NCI-H1092 treated with DMSO at 0.1 percent for 48 hours (cell line): ENCODE measurements around the gene GLUD1.
"Not testable (repeated sequence)": the region's sequence is repeated elsewhere in the genome, so short reads cannot be mapped to it uniquely, and the experiment has no call there.

Source experiments
- DNase-seq: peaks from one replicate; lab custom pipeline; 2025; lab: John Stamatoyannopoulos, UW

The GLUD1 gene

DNA sequence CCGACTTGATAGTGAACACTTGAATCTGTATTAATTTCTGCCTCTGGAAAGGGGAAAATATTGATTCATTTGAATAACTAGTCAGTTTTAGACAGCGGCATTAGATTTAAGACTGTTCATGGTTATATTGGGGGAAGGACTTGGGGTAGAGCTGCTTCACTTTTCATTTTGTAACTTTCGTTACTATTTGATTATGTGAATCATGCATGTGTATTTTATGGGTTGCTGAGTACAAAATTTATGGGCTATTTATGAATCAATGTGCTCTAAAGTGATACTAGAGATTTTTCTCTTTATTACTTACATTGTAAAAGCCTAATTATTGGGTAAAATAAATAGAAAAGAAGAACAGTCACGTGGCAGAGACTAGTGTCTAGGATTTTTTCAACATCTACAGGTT, 4.9 kb downstream of the GLUD1 start:
- DNase-seq: no peak

DNA sequence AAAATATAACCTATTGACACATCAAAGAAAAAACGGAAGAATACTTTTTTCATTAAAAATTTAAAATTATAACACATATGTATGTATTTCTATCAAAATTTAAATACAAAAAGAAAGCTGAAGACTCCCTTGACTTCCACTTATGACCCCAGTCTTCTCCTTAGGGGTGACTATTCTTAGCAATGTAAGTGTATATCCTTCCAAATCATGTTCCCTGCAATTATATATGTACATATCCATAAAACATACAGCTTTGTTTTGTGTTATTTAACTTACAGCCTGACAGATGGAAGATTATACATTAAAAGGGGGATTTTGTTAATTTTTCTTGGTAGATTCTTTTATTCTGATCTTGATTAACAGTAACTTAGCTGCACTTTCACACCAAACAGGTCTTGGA, 9.1 kb downstream of the GLUD1 start:
- no peak for DNase-seq

DNA sequence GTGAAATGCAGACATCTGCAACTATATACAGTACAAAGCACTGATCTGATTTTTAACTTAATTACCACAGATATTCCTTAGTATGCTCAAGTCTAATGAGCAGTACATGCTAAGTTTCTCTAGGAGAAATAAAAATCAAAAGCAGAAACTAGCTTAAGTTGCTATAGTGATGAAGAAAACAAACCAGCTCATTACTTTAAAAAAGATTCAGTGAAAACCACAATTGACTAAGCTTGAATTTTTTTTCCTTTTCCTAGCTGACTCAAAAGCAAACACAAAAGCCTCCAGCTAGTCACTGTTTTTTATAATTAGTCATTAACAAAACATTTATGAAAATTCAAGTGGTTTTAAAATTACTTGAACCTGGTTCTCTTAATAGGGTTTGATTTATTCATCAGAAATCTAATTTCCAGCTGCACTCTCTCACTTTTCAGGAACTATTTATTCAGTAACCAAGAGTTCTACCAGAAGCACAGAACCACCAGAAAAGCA, 10.3 kb downstream of the GLUD1 start:
- not testable (repeated sequence) for DNase-seq

DNA sequence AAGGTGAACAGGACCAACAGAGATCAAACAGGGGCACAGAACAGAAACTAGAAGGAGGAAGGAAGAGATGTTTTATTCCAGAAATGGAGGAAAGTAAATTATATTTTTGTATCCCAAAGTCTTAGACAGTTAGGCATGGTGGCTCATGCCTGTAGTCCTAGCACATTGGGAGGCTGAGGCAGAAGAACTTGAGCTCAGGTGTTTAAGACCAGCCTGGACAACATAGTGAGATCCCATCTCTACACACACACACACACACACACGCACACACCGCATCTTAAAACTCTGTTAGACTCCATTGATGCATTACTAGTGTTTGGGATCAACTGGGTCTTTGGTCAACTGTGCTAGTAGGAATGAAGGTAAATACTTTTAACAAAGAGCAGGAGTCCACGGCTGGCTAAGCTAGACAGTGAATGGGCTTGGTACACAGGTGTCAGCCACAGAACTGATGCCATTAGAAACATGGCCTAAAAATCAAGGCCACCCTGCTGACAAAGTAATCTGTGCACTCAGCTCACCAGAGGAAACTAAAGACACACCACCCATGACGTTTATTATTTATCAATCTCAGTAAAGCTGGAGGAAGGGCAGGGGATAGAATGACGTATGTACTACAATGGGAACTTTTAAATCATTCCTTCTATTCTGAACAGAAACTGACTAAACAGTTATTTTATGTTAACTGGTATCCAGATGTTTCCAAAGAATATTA, 10.9 kb downstream of the GLUD1 start:
- DNase-seq: not testable (repeated sequence)

DNA sequence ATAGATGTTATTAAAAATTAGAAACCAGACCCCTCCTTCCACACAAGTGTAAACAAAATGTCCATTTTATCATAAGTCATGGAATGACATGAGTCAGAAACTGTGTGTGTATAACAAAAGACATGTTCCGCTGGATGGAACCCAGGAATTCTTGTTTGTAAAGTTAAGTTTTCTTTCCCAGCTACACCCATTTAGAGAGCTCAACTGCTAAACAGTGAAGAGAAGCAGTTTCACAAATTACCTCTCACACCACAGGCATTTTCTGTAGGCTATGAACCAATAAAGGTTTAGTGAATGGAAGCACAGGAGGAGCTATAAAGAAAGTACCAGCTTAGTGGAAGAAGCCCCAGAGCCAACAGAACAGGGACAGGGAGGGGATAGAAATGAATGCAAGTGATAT, 12.4 kb downstream of the GLUD1 start:
- DNase-seq: not testable (repeated sequence)

DNA sequence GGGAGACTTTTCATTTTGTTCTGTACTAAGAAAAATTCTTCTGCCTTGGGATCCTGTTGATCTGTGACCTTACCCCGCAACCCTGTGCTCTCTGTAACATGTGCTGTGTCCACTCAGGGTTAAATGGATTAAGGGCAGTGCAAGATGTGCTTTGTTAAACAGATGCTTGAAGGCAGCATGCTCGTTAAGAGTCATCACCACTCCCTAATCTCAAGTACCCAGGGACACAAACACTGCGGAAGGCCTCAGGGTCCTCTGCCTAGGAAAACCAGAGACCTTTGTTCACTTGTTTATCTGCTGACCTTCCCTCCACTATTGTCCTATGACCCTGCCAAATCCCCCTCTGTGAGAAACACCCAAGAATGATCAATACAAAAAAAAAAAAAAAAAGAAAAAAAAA, 13.1 kb downstream of the GLUD1 start:
- not testable (repeated sequence) for DNase-seq

DNA sequence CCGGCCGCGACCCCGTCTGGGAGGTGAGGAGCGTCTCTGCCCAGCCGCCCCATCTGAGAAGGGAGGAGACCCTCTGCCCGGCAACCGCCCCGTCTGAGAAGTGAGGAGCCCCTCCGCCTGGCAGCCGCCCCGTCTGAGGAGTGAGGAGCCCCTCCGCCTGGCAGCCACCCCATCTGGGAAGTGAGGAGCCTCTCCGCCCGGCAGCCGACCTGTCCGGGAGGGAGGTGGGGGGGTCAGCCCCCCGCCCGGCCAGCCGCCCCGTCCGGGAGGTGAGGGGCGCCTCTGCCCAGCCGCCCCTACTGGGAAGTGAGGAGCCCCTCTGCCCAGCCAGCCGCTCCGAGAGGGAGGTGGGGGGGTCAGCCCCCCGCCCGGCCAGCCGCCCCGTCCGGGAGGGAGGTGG, 14.0 kb downstream of the GLUD1 start:
- DNase-seq: not testable (repeated sequence)

DNA sequence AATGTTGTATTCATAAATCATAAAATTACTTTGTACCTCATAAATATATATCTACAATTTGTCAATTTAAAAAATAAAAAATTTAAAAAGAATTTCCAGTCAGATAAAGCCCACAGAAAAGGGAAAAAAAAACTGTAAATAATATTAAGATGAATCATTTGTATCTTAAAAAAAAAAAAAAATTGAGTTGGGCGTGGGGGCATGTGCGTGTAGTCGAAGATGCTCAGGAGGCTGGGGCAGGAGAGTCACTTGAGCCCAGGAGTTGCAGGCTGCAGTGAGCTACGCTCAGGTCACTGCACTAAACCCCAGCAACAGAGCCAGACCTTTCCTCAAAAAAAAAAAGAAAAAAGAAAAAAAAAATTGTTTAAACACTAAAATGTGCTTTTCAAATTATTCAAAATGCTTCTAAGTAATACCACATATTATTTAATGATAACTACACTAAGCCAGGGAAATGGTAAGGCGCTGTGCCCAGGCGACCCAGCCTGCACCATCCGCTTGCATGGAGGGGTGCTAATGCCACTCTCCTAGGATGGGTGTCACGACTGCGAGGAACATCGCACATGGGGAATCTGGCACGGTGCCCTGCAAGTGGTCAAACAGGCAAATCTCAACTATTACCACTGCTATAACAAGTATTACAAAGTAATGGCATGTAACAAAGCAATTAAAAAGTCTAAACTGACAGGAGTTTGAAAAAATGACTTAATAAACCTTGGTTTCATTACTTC, 15.4 kb downstream of the GLUD1 start:
- DNase-seq: no peak

DNA sequence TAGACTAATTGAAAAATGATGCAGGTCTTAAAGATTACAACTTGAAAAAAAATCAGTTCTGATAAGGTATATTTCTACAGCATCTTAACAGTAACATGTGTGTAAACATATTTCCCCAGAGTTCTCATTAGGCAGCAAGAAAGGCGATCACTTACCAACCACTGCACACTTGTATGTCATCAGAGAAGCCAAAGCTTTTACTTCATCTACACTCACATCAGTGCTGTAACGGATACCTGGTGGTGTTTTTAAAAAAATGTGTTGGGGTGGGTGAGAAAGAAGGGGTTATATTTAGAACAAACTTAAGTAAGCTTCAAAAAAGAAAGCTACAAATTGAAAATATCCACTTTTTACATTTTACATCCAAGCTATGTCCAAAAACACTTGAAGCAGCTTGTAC, 18.2 kb downstream of the GLUD1 start:
- not testable (repeated sequence) for DNase-seq

DNA sequence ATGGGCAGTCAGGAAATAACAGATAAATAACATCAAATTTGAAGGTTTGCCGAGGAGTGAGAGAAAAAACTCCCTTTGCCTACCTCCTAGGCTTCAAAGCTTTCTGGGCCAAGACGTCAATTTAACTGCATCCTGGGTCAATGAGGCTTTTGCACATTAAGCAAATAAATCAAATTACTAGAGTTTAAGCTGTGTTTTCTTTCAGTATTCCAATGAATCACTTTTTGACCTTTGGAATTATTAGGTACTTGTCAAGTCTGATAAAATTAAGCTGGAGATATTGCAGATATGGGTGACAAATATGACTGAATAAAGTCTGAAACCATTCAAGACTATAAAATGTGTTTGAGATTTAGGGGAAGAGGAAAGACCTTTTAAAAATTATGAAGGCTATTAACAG, 22.2 kb downstream of the GLUD1 start:
- DNase-seq: no peak

DNA sequence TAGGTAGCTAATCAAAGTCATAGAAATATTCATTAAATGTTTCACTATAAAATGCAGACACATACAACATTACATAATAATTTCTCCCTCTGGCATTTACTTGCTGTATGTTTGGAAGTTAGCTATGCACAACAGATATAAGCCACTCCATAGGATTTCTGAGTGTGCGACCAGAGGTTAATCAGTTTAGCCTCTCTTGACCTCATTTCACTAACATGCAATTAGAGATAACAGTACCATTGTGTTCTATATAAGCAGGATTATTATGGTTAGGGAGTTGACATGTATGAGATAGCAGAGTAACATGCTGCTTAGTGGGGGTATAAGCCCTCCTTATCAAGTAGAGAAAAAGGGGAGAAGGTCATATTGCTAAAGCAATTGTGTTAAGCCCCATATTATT, 26.4 kb downstream of the GLUD1 start:
- DNase-seq: no peak

DNA sequence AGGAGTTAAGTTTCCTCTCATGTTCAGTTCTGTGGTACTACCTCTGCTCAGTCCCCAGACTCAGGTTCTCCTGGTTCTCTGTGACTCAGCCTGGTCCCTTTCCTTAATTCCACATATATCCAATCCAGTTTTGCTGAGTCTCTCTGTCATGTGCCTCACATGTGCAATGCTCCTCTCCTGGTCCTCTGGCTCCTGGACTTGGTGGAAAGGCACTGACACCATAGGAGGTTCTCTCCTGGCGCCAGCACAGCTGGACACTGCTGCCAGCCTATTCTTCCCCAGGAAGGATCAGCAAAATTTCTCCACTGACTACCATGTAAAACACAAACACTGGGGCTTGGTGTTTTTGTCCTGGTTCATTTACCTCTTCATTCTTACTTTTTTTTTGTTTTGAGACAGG, 27.8 kb downstream of the GLUD1 start:
- DNase-seq: no peak

DNA sequence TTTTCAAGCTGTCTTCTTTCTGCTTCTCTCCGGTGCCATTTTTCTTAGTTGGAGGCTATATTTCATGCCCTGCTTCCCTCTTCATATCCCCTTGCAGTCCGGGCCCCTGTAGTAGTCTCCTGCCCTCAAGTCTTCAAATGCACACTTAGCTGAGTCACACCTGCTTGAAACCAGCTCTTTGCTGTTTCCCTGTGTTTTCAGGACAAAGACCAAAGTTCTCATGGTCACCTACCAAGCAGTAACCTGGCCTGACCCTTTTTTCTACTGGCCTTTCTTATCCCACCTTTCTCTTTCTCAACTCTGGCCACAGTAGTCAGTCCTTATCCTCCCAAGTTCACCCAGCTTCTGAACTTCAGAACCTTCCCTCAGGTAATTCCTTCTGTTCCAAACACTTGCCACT, 28.5 kb downstream of the GLUD1 start:
- DNase-seq: no peak

DNA sequence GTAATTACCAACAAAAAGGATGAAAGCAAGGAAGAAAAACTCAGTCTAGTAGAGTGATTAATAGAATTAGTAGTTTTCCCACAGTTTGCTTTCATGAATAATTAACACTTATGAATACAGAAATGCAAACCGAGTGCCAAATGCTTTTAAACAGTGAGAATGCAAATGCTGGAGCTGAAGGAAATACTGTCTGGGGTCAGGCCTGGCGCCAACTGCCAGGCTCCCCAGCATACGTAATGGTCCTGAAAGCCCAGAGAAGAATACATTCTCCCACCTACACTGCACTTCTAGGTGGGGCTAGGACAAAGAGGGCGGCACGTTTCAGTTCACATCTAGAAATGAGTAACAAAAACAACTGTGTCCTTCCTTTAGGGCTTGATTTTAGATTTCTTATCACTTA, 30.0 kb downstream of the GLUD1 start:
- no peak for DNase-seq

DNA sequence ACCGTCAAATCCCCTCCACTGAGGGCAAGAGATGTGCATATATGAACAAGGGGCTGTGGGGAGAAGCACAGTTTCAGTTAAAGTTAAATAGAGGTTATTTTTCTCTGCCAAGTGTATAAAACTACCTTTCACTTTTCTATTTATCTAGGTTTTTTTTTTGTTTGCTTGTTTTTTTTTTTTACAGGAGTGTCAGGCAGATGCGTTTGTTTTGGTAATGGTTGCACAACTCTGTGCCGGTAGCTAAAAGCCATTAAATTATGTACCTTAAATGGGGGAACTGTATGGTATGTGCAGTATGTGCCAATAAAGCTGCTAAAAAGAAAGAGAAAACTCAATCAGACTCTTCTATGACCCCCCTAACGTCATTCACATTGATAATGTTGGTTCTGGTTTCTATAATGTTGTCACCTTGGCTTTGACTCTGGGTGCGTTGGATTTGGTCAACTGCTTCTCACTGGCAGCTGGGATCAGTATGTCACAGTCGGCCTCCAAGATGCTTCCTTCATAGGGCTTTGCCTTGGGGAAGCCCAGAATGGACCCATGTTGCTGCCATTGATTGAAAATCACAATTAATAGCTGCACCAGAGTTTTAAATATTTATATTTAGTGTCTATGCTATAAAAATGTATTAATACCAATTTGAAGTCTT, 34.2 kb downstream of the GLUD1 start:
- DNase-seq: no peak

DNA sequence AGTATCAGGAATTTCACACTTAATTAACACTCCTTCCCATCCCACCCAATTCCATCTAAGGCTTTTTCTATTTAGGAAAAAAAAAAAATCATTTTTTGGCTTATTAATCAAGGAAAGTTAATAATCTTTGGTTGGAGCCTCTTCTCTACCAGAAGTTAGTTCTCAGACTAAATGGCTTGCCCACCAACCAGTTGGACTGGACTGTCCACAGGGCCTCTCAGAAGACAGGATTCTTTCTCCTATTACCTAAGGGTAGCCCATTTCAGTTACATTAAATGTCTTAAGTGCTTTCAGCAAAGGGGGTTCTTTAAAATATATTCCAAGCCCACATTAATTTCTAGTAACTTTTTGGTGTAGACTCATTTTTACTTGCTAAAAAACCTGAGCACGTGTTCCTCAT, 35.2 kb downstream of the GLUD1 start:
- no peak for DNase-seq

DNA sequence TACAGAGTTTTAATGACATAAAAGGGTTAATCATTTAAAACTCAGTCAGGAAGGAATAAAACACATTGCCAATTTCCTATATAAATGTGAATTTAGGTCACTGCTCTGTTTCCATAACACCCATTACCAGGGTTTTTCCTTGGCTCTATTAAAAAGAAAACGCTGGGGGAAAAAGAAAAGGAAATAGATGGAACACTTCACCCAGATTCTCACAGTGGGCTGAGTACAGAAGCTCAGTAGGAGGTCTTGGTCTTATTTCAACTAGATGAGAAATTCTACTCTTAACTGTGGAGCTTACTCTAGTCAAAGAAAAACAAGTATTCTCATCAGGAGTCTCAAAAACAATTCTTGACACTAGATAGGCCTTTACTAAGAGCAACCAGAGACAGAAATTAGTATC, 36.5 kb downstream of the GLUD1 start:
- DNase-seq: no peak

DNA sequence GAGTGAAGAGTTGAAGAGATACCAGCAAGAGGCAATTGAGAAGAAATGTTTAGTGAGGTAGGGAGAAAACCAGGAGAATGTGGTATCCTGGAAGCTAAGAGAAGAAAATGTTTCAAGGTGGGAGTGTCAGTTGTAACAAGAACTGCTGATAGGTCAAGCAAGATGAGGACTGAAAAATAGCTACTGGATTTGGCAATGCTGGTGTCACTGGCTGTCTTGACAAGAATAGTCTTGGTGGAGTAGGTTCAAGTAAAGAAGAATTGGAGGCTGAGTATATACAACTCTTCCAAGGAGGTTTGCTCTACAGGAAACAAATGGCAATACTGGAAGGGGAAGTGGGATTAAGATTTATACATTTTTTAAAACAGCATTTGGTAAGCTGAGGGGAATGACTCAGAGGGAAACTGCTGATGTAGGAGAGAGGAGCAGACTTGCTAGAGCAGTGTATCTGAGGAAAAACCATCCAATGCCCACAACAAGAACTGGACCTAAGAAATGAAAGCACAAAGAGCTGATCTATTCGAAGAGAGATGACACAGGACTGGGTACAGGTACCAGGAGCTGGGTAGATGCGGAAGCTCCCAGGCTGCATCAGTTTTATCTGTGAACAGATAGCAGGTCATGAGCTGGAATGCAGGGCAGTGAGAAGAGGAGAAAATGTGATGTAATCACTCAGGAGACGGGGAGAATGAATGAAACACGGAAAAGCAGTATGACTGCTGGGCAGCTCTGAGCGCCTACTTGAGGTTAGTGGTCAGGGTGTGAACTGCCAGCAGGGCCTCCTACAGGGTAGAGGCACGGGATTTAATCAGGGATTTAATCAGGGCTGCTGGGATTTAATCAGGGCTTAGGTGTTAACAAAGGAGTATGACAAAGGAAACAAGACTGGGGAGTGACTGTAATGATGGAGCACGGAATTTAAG, 40.0 kb downstream of the GLUD1 start:
- DNase-seq: no peak

DNA sequence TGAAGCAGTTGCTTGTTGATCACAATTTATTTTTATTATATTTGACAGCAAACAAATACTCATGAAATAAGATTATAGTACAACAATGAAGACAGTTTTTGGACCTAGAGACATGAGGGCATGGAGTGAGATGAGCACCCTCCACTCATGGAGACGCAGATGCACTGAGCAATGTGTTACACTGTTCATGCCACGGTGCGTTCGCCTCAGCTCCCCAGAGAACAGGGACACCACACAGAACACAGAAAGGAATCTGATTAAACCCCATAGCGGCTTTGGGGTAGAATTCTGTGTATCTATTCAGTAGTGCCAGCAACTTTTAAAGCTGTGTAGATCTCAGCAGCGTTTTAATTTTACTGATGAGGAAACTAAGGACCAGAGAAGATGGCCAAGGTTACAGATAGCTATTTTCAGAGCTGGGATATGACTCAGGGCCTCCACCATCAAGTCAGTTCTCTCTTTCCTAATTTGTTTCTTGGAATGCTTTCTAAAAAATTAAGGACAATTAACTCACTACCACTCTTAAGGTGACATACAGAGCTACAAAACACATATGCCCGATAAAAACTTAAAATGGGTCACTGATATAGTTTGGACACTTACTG, 41.0 kb downstream of the GLUD1 start:
- DNase-seq: no peak

DNA sequence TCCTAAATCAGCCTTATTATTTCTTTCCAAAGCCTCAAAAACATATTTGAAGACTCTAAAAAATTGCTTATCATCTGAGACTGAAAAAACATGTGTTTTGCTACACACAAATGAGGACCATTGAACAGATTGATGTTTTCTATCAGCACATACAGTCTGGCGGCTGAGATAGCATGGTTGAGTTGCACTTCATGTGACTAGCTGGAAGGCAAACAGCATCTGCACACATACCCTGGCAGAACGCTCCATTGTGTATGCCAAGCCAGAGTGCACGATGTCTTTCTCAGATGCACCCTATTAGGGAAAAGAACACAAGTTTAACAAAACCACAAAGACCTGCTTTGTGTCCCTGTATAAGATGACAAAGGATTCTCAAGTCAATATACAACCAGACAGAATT, 41.5 kb downstream of the GLUD1 start:
- peak; percentile 49 for DNase-seq

DNA sequence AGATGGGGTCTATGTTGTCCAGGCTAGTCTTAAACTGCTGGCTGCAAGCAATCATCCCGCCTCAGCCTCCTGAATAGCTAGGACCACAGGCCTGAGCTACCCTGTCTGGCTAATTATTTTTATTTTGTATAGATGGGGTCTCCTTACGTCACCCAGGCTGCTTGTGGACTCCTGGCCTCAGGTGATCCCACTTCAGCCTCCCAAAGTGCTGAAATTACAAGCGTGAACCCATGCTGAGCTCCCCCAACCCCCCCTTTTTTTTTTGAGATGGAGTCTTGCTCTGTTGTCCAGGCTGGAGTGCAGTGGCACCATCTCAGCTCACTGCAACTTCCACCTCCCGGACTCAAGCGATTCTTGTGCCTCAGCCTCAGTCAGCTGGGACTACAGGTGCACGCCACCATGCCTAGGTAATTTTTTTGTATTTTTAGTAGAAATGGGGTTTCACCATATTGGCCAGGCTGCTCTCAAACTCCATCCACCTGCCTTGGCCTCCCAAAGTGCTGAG, 49.2 kb downstream of the GLUD1 start:
- DNase-seq: no peak
